ENCODE measurements around the gene PKHD1.

The PKHD1 gene

GRCh38 chr6:51571168-51571567, 516.2 kb downstream of the PKHD1 start:
- Histone ChIP-seq H3K4me3 (no peak overlapping the region), H3K9me3 (ENCODE audit: low read depth, low read length) (no peaks in the 10 kb centered on the region), H3K9ac (ENCODE audit: insufficient read length) (no peak overlapping the region), H3K27ac (no peak overlapping the region), H3K36me3 (ENCODE audit: insufficient read depth, low read length) (no peaks in the 10 kb centered on the region)
- TF ChIP-seq FOXP2 (optimal IDR thresholded peaks at IDR 0.05; ENCODE audit: control extremely low read depth, extremely low read length, insufficient read depth) (no peak), EZH2 (IDR thresholded peaks at IDR 0.05) (no peak), POLR2AphosphoS5 (IDR thresholded peaks at IDR 0.05; ENCODE audit: borderline replicate concordance, low read depth, low read length) (no peak)
- DNase-seq (ENCODE audit: low read depth, low spot score), result no peak

- no peak overlapping the region for H3K9ac ChIP-seq (ENCODE audit: insufficient read length)
- no peak overlapping the region for H3K4me3 ChIP-seq
- TF ChIP-seq FOXP2 (optimal IDR thresholded peaks at IDR 0.05; ENCODE audit: control extremely low read depth, extremely low read length, insufficient read depth) (no peak), EZH2 (IDR thresholded peaks at IDR 0.05) (no peak), POLR2AphosphoS5 (IDR thresholded peaks at IDR 0.05; ENCODE audit: borderline replicate concordance, low read depth, low read length) (no peak)
- H3K36me3 ChIP-seq (ENCODE audit: insufficient read depth, low read length), result no peaks in the 10 kb centered on the region
- H3K9me3 ChIP-seq (ENCODE audit: low read depth, low read length), result no peaks in the 10 kb centered on the region
- DNase-seq (ENCODE audit: low read depth, low spot score), result no peak
- no peak overlapping the region for H3K27ac ChIP-seq
Measured at GRCh38 chr6:51570168-51570921, 517.1 kb downstream of the PKHD1 start.

GRCh38 chr6:51569594-51569993, 517.8 kb downstream of the PKHD1 start:
- Histone ChIP-seq H3K9ac (ENCODE audit: insufficient read length) (no peak overlapping the region), H3K4me3 (no peak overlapping the region), H3K9me3 (ENCODE audit: low read depth, low read length) (no peaks in the 10 kb centered on the region), H3K27ac (no peak overlapping the region), H3K36me3 (ENCODE audit: insufficient read depth, low read length) (no peaks in the 10 kb centered on the region)
- TF ChIP-seq FOXP2 (optimal IDR thresholded peaks at IDR 0.05; ENCODE audit: control extremely low read depth, extremely low read length, insufficient read depth), result no peak
- DNase-seq (ENCODE audit: low read depth, low spot score), result no peak

- no peak overlapping the region for H3K4me3 ChIP-seq
Measured at GRCh38 chr6:51568771-51569170, 518.6 kb downstream of the PKHD1 start.

GRCh38 chr6:51565472-51565871, 521.9 kb downstream of the PKHD1 start:
- no peak overlapping the region for H3K27ac ChIP-seq
- no peak overlapping the region for H3K9ac ChIP-seq (ENCODE audit: insufficient read length)
- DNase-seq (ENCODE audit: low read depth, low spot score), result no peak
- no peak for TF ChIP-seq EZH2 (IDR thresholded peaks at IDR 0.05)
- TF ChIP-seq POLR2AphosphoS5 (IDR thresholded peaks at IDR 0.05; ENCODE audit: borderline replicate concordance, low read depth, low read length), result no peak
- no peak for TF ChIP-seq FOXP2 (optimal IDR thresholded peaks at IDR 0.05; ENCODE audit: control extremely low read depth, extremely low read length, insufficient read depth)
- peaks cover 7% of the 10 kb centered on the region; the same call in 1 of the 2 replicates for H3K9me3 ChIP-seq (ENCODE audit: low read depth, low read length)
- no peak overlapping the region for H3K4me3 ChIP-seq
- H3K36me3 ChIP-seq (ENCODE audit: insufficient read depth, low read length), result no peaks in the 10 kb centered on the region

More at GRCh38 chr6:51568771-51569170, 518.6 kb downstream of the PKHD1 start:
- H3K27ac ChIP-seq, result no peak overlapping the region
- H3K9me3 ChIP-seq (ENCODE audit: low read depth, low read length), result peaks cover under 1% of the 10 kb centered on the region; the same call in 1 of the 2 replicates
- no peak overlapping the region for H3K9ac ChIP-seq (ENCODE audit: insufficient read length)
- no peak for DNase-seq (ENCODE audit: low read depth, low spot score)
- H3K36me3 ChIP-seq (ENCODE audit: insufficient read depth, low read length), result no peaks in the 10 kb centered on the region
- TF ChIP-seq FOXP2 (optimal IDR thresholded peaks at IDR 0.05; ENCODE audit: control extremely low read depth, extremely low read length, insufficient read depth), result no peak

Data from SK-N-MC (cell line).